Measurements from ENCODE around the gene SSTR5. TPM values are rescaled to one million over a fixed set of nuclear protein-coding genes. Genes with fewer than 3 reads are reported as not detected.
A peak's percentile ranks its signal among the peaks of the same experiment; 100 is the strongest.

Gene SSTR5
- total and polyA plus RNA-seq, 2 experiments from 2014 or later = 0.77 to 1.3 TPM

DNA sequence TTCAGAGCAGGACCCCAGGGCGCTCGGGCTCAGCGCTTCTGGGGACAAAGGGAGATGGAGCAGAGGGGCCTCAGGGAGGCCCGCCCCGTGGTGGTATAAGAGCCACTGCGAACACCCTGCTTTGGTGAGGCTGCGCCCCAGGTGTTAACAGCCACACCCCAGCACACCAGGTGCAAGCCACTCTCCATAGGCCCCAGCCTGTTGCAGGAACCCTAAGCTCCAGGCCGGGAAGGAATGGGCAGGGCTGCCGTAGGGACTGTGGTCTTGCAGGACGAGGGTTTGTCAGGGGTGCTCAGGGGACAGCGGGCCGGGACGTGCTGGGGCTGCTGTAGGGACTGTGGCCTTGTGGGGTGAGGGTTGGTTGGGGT, 17.0 kb upstream of the SSTR5 start:
- no peak overlapping the region for H3K27ac ChIP-seq
- DNase-seq (ENCODE audit: low spot score) = no peak
- no peaks in the 10 kb centered on the region for H3K79me2 ChIP-seq
- no peak overlapping the region for H3K4me3 ChIP-seq
- no peaks in the 10 kb centered on the region for H3K9me2 ChIP-seq (replicated peaks; ENCODE audit: insufficient read depth)
- no peaks in the 10 kb centered on the region for H3K27me3 ChIP-seq
- peaks cover 3% of the 10 kb centered on the region for H3K4me1 ChIP-seq (ENCODE audit: insufficient read depth)
- no peaks in the 10 kb centered on the region for H3K36me3 ChIP-seq (replicated peaks; ENCODE audit: insufficient read depth, low read depth)
- TF ChIP-seq EZH2phosphoT487 (IDR thresholded peaks at IDR 0.05; ENCODE audit: low read depth, severe bottlenecking, unreplicated experiment) (no peak), EZH2 (IDR thresholded peaks at IDR 0.05; ENCODE audit: borderline replicate concordance) (no peak)
- TF ChIP-seq, protein P1, sequence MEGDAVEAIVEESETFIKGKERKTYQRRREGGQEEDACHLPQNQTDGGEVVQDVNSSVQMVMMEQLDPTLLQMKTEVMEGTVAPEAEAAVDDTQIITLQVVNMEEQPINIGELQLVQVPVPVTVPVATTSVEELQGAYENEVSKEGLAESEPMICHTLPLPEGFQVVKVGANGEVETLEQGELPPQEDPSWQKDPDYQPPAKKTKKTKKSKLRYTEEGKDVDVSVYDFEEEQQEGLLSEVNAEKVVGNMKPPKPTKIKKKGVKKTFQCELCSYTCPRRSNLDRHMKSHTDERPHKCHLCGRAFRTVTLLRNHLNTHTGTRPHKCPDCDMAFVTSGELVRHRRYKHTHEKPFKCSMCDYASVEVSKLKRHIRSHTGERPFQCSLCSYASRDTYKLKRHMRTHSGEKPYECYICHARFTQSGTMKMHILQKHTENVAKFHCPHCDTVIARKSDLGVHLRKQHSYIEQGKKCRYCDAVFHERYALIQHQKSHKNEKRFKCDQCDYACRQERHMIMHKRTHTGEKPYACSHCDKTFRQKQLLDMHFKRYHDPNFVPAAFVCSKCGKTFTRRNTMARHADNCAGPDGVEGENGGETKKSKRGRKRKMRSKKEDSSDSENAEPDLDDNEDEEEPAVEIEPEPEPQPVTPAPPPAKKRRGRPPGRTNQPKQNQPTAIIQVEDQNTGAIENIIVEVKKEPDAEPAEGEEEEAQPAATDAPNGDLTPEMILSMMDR (IDR thresholded peaks at IDR 0.05; ENCODE audit: poor library complexity) = no peak
- H4K20me1 ChIP-seq (ENCODE audit: insufficient read depth, poor library complexity, severe bottlenecking) = no peaks in the 10 kb centered on the region
- no peaks in the 10 kb centered on the region for H3K9me3 ChIP-seq (ENCODE audit: low read depth)
- no peak overlapping the region for H2AFZ ChIP-seq
- no peak overlapping the region for H3K4me2 ChIP-seq
- WGBS (ENCODE audit: low lambda C conversion rate, missing lambda C conversion rate) = 91% methylated on average over 13 of the region's 13 CpGs

GRCh38 chr16:1056196-1056595, 16.4 kb upstream of the SSTR5 start:
- Histone ChIP-seq H3K9me3 (ENCODE audit: low read depth) (no peaks in the 10 kb centered on the region), H3K27ac (no peak overlapping the region), H3K36me3 (replicated peaks; ENCODE audit: insufficient read depth, low read depth) (no peaks in the 10 kb centered on the region), H3K9me2 (replicated peaks; ENCODE audit: insufficient read depth) (no peaks in the 10 kb centered on the region), H3K4me2 (no peak overlapping the region), H4K20me1 (ENCODE audit: insufficient read depth, poor library complexity, severe bottlenecking) (no peaks in the 10 kb centered on the region), H3K4me3 (no peak overlapping the region), H3K27me3 (no peaks in the 10 kb centered on the region), H2AFZ (no peak overlapping the region), H3K4me1 (ENCODE audit: insufficient read depth) (peaks cover 3% of the 10 kb centered on the region), H3K79me2 (no peaks in the 10 kb centered on the region)
- DNase-seq (ENCODE audit: low spot score) = no peak
- WGBS (ENCODE audit: low lambda C conversion rate, missing lambda C conversion rate) = 76% methylated on average over 8 of the region's 8 CpGs
- TF ChIP-seq EZH2 (IDR thresholded peaks at IDR 0.05; ENCODE audit: borderline replicate concordance) (no peak), EZH2phosphoT487 (IDR thresholded peaks at IDR 0.05; ENCODE audit: low read depth, severe bottlenecking, unreplicated experiment) (no peak)
- TF ChIP-seq, protein P1 (IDR thresholded peaks at IDR 0.05; ENCODE audit: poor library complexity) = no peak

- Histone ChIP-seq H3K4me3 (no peak overlapping the region), H2AFZ (no peak overlapping the region), H3K4me1 (ENCODE audit: insufficient read depth) (peaks cover 3% of the 10 kb centered on the region), H3K36me3 (replicated peaks; ENCODE audit: insufficient read depth, low read depth) (no peaks in the 10 kb centered on the region), H3K9me3 (ENCODE audit: low read depth) (no peaks in the 10 kb centered on the region), H3K79me2 (no peaks in the 10 kb centered on the region), H3K9me2 (replicated peaks; ENCODE audit: insufficient read depth) (no peaks in the 10 kb centered on the region), H3K27me3 (no peaks in the 10 kb centered on the region), H3K27ac (no peak overlapping the region), H4K20me1 (ENCODE audit: insufficient read depth, poor library complexity, severe bottlenecking) (no peaks in the 10 kb centered on the region), H3K4me2 (no peak overlapping the region)
- peak; percentile 68 for DNase-seq (ENCODE audit: low spot score)
- WGBS (ENCODE audit: low lambda C conversion rate, missing lambda C conversion rate) = 23% methylated on average over 21 of the region's 33 CpGs
- TF ChIP-seq, protein P1 (IDR thresholded peaks at IDR 0.05; ENCODE audit: poor library complexity) = peak; percentile 84
- no peak for TF ChIP-seq EZH2phosphoT487 (IDR thresholded peaks at IDR 0.05; ENCODE audit: low read depth, severe bottlenecking, unreplicated experiment)
Measured at GRCh38 chr16:1057252-1057932, 15.2 kb upstream of the SSTR5 start.

Measured in hepatocyte (in vitro differentiated cells).